Loucy (cell line): ENCODE measurements around the gene MYL10.

Source experiments
- H2AFZ ChIP-seq: fragments of 200-600 bp; sonication (generic); 2 replicates; pipeline ENCODE4 v1.6.0; 2016; ENCODE audit warnings: antibody characterized with exemption, mild to moderate bottlenecking, low read length, moderate library complexity
- H3F3A ChIP-seq: fragments of 200-600 bp; 2 replicates; pipeline ENCODE4 v1.6.0; 2016; ENCODE audit warnings: antibody characterized with exemption, low read depth, mild to moderate bottlenecking
- H3K27me3 ChIP-seq: fragments of 200-600 bp; sonication (generic); 2 replicates; pipeline ENCODE4 v1.6.1; 2014; ENCODE audit warnings: low read length, mild to moderate bottlenecking; ENCODE audit not compliant: insufficient read depth, poor library complexity, severe bottlenecking
- H3K36me3 ChIP-seq: fragments of 200-600 bp; sonication (generic); 2 replicates; pipeline ENCODE4 v1.6.1; 2016; ENCODE audit warnings: low read length; ENCODE audit not compliant: insufficient read depth
- H3K4me1 ChIP-seq: fragments of 200-600 bp; sonication (generic); 2 replicates; pipeline ENCODE4 v1.5.1; 2014; ENCODE audit warnings: low read length, mild to moderate bottlenecking; ENCODE audit not compliant: insufficient read depth, poor library complexity, severe bottlenecking
- H3K4me2 ChIP-seq: fragments of 200-600 bp; sonication (generic); 2 replicates; pipeline ENCODE4 v1.6.0; 2014; ENCODE audit warnings: antibody characterized with exemption, low read length, low read depth, mild to moderate bottlenecking; ENCODE audit not compliant: poor library complexity, severe bottlenecking
- H3K4me3 ChIP-seq: fragments of 200-600 bp; sonication (generic); 2 replicates; pipeline ENCODE4 v1.5.1; 2014; ENCODE audit warnings: low read length, mild to moderate bottlenecking, mixed read lengths; ENCODE audit not compliant: poor library complexity, severe bottlenecking
- H3K79me2 ChIP-seq: fragments of 200-600 bp; sonication (generic); 2 replicates; pipeline ENCODE4 v1.6.1; 2014; ENCODE audit warnings: low read length; ENCODE audit not compliant: insufficient read depth
- H3K9ac ChIP-seq: fragments of 200-600 bp; sonication (generic); 2 replicates; pipeline ENCODE4 v1.6.0; 2014; ENCODE audit warnings: mild to moderate bottlenecking, low read depth, low read length, moderate library complexity; ENCODE audit not compliant: poor library complexity, severe bottlenecking
- H3K9me2 ChIP-seq: fragments of 200-600 bp; sonication (generic); replicated peaks from 2 replicates; pipeline ENCODE4 v1.6.1; 2016; ENCODE audit warnings: low read depth, low read length, mixed read lengths
- H3K9me3 ChIP-seq: fragments of 200-600 bp; sonication (generic); 2 replicates; pipeline ENCODE4 v1.6.1; 2014; ENCODE audit warnings: mild to moderate bottlenecking, antibody characterized with exemption, low read length, low read depth; ENCODE audit not compliant: insufficient read depth
- H4K20me1 ChIP-seq: fragments of 200-600 bp; sonication (generic); 2 replicates; pipeline ENCODE4 v1.6.0; 2014; ENCODE audit warnings: antibody characterized with exemption, low read length, mild to moderate bottlenecking; ENCODE audit not compliant: insufficient read depth, poor library complexity, severe bottlenecking
- EZH2phosphoT487 ChIP-seq: fragments of 200-600 bp; IDR thresholded peaks from 2 replicates; pipeline ENCODE4 v1.6.1; 2018; ENCODE audit warnings: antibody characterized with exemption, mild to moderate bottlenecking, moderate library complexity, borderline replicate concordance
- TF ChIP-seq, protein P1 (sequence below): fragments of 200-600 bp; sonication (generic); conservative IDR thresholded peaks from 2 replicates; pipeline ENCODE4 v1.5.1; 2014; ENCODE audit warnings: mild to moderate bottlenecking, antibody characterized with exemption, low read length

Gene MYL10

DNA sequence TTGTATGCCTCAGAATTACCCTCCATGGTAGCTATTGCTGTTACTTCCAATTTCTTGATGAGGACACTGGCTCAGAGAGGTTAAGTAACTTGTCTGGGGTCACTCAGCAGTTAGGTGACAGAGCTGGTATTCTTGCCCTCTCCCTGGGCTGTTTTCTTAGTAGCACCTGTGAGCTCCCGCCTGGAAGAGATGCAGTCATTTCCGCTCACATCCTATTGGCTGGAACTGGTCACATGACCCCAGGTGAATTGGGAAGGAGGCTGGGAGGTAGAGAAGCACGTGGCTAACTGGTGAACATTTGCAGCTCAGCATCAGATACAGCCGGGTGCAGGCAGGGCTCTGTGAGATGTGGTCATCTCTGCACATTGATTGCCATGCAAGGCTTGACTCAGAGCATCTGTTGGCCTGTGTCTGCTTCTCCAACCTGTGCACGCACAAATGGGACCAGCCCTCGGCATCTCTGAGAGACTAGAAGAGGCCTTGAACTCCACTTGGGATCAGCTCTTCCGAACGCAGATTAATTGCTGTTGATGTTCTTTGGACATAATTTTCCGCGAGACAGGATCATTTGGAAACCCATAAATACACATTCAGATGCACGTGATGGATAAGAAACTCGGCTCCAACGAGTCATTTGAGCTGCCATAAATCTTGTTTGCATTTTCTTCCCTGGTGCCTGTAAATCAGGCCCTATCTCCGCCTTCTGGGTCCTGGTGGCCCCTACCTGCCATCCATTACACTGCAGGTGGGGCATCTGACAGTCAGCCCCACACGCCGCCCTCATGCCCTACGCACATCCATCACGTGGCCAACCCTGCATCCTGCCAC is 42.8 kb downstream of the MYL10 start:
- Histone ChIP-seq H3K27me3 (no peaks in the 10 kb centered on the region), H3K4me1 (no peaks in the 10 kb centered on the region), H3K9me2 (no peaks in the 10 kb centered on the region), H3K36me3 (no peaks in the 10 kb centered on the region), H2AFZ (no peak overlapping the region), H3K9me3 (no peaks in the 10 kb centered on the region), H3K4me2 (no peak overlapping the region), H3K79me2 (no peaks in the 10 kb centered on the region), H4K20me1 (no peaks in the 10 kb centered on the region), H3K4me3 (no peak overlapping the region), H3K9ac (no peak overlapping the region), H3F3A (no peaks in the 10 kb centered on the region)
- TF ChIP-seq, protein P1, sequence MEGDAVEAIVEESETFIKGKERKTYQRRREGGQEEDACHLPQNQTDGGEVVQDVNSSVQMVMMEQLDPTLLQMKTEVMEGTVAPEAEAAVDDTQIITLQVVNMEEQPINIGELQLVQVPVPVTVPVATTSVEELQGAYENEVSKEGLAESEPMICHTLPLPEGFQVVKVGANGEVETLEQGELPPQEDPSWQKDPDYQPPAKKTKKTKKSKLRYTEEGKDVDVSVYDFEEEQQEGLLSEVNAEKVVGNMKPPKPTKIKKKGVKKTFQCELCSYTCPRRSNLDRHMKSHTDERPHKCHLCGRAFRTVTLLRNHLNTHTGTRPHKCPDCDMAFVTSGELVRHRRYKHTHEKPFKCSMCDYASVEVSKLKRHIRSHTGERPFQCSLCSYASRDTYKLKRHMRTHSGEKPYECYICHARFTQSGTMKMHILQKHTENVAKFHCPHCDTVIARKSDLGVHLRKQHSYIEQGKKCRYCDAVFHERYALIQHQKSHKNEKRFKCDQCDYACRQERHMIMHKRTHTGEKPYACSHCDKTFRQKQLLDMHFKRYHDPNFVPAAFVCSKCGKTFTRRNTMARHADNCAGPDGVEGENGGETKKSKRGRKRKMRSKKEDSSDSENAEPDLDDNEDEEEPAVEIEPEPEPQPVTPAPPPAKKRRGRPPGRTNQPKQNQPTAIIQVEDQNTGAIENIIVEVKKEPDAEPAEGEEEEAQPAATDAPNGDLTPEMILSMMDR, result no peak
- no peak for TF ChIP-seq EZH2phosphoT487

GRCh38 chr7:101582971-101583370 is 46.1 kb downstream of the MYL10 start:
- Histone ChIP-seq H3K36me3 (no peaks in the 10 kb centered on the region), H3K27me3 (no peaks in the 10 kb centered on the region), H3K4me2 (no peak overlapping the region), H2AFZ (no peak overlapping the region), H4K20me1 (no peaks in the 10 kb centered on the region), H3K9me2 (no peaks in the 10 kb centered on the region), H3K4me3 (no peak overlapping the region), H3K4me1 (no peaks in the 10 kb centered on the region), H3K79me2 (no peaks in the 10 kb centered on the region), H3K9ac (no peak overlapping the region), H3F3A (no peaks in the 10 kb centered on the region), H3K9me3 (no peaks in the 10 kb centered on the region)
- TF ChIP-seq EZH2phosphoT487, result no peak
- TF ChIP-seq, protein P1, result no peak

GRCh38 chr7:101581891-101582290 is 47.2 kb downstream of the MYL10 start:
- Histone ChIP-seq H3K9me2 (no peaks in the 10 kb centered on the region), H3K4me2 (no peak overlapping the region), H4K20me1 (no peaks in the 10 kb centered on the region), H3K4me1 (no peaks in the 10 kb centered on the region), H3K9ac (no peak overlapping the region), H3K27me3 (no peaks in the 10 kb centered on the region), H3F3A (no peaks in the 10 kb centered on the region), H3K9me3 (no peaks in the 10 kb centered on the region), H3K4me3 (no peak overlapping the region), H3K36me3 (no peaks in the 10 kb centered on the region), H2AFZ (no peak overlapping the region), H3K79me2 (no peaks in the 10 kb centered on the region)
- no peak for TF ChIP-seq EZH2phosphoT487
- TF ChIP-seq, protein P1, result no peak
